ENCODE results near the gene KLF17.

The KLF17 gene

GRCh38 chr1:44157903-44158302 lies 39.3 kb downstream of the KLF17 start:
- DNase-seq = no peak

GRCh38 chr1:44158871-44159270 lies 40.2 kb downstream of the KLF17 start:
- no peak for DNase-seq

- no peak for DNase-seq
These were observed 42.9 kb downstream of the KLF17 start for GRCh38 chr1:44161546-44161945.

GRCh38 chr1:44168520-44169098 lies 50.0 kb downstream of the KLF17 start:
- DNase-seq = no peak

- no peak for DNase-seq
These were observed 51.7 kb downstream of the KLF17 start for GRCh38 chr1:44170281-44170823.

- no peak for DNase-seq
These were observed 56.0 kb downstream of the KLF17 start for GRCh38 chr1:44174630-44175029.

Measured in NCI-H82 (cell line).